WTC11 (cell line): Measurements from ENCODE around the gene MORC3.
A peak's percentile ranks its signal among the peaks of the same experiment; 100 is the strongest.

Experiments used
- GTF2I ChIP-seq: fragments of 250-450 bp; sonication (Bioruptor Pico); conservative IDR thresholded peaks from 2 replicates; pipeline ENCODE4 v1.4.0; 2021; ENCODE audit warnings: mild to moderate bottlenecking
- OVOL2 ChIP-seq: fragments of 250-450 bp; sonication (Bioruptor Pico); IDR thresholded peaks from 2 replicates; pipeline ENCODE4 v1.9.0; 2021; ENCODE audit warnings: mild to moderate bottlenecking, borderline replicate concordance
- TF ChIP-seq, protein P1 (sequence below): fragments of 200-600 bp; IDR thresholded peaks from 2 replicates; pipeline ENCODE4 v1.8.0; 2022; ENCODE audit warnings: antibody characterized with exemption
- TF ChIP-seq, protein P2 (sequence below): sonication (generic); formaldehyde crosslinking; IDR thresholded peaks from 2 replicates; pipeline ENCODE4 v1.8.0; 2022; ENCODE audit warnings: mild to moderate bottlenecking, missing genetic modification reagents
- TF ChIP-seq, protein P3 (sequence below): sonication (generic); formaldehyde crosslinking; IDR thresholded peaks from 2 replicates; pipeline ENCODE4 v1.8.0; 2023; ENCODE audit warnings: missing genetic modification reagents

DNA sequence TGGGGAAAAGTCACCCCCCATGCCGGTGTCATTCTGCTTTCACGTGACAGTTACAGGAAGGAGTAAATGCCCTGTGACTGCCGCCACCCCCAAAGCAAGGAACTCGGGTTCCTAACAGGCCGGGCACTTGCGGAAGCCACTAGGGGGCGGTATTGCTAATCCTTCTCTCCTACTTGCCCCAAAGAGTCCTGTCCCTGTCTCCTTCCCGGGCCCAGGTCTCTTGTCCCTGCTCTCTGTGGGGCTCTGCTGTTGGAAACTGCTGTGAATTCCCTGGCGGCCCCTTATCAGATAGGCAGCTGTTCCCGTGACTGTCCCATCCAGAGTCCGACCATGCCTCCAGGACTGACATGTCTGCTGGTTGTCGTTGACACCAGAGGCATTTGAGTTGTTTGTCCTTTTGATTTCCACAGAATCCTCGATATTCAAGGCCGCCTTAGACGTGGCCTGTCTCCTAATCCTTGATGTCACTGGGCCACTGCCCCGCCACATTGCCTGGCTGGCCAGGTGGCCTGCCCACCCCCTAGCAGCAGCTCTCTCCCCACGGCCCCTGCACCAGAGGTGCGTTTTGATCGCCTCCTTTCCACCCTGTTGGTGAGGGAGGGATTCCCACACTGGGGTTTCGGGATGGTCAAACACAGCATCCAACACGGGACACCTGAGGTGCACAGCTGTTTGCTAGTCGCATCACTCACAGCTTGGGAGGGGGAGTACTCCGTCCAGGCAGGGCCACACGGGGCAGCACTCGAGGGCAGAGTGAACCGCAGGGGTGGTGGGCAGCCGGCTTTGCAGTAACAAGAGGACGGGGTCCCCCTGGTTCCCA, 102.5 kb downstream of the MORC3 start:
- TF ChIP-seq OVOL2 (CRISPR knock-in tag) (no peak), GTF2I (CRISPR knock-in tag) (0 out of 2 replicates have a peak, but pooled peaks have one; percentile 48)
- TF ChIP-seq, protein P1, sequence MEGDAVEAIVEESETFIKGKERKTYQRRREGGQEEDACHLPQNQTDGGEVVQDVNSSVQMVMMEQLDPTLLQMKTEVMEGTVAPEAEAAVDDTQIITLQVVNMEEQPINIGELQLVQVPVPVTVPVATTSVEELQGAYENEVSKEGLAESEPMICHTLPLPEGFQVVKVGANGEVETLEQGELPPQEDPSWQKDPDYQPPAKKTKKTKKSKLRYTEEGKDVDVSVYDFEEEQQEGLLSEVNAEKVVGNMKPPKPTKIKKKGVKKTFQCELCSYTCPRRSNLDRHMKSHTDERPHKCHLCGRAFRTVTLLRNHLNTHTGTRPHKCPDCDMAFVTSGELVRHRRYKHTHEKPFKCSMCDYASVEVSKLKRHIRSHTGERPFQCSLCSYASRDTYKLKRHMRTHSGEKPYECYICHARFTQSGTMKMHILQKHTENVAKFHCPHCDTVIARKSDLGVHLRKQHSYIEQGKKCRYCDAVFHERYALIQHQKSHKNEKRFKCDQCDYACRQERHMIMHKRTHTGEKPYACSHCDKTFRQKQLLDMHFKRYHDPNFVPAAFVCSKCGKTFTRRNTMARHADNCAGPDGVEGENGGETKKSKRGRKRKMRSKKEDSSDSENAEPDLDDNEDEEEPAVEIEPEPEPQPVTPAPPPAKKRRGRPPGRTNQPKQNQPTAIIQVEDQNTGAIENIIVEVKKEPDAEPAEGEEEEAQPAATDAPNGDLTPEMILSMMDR = peak; percentile 89; the same call in 1 of the 2 replicates
- TF ChIP-seq, protein P2, sequence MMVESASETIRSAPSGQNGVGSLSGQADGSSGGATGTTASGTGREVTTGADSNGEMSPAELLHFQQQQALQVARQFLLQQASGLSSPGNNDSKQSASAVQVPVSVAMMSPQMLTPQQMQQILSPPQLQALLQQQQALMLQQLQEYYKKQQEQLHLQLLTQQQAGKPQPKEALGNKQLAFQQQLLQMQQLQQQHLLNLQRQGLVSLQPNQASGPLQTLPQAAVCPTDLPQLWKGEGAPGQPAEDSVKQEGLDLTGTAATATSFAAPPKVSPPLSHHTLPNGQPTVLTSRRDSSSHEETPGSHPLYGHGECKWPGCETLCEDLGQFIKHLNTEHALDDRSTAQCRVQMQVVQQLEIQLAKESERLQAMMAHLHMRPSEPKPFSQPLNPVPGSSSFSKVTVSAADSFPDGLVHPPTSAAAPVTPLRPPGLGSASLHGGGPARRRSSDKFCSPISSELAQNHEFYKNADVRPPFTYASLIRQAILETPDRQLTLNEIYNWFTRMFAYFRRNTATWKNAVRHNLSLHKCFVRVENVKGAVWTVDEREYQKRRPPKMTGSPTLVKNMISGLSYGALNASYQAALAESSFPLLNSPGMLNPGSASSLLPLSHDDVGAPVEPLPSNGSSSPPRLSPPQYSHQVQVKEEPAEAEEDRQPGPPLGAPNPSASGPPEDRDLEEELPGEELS (CRISPR knock-in tag) = no peak
- TF ChIP-seq, protein P3, sequence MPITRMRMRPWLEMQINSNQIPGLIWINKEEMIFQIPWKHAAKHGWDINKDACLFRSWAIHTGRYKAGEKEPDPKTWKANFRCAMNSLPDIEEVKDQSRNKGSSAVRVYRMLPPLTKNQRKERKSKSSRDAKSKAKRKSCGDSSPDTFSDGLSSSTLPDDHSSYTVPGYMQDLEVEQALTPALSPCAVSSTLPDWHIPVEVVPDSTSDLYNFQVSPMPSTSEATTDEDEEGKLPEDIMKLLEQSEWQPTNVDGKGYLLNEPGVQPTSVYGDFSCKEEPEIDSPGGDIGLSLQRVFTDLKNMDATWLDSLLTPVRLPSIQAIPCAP (CRISPR knock-in tag) = no peak
